Heart left ventricle (tissue), 13 donors: ENCODE data around the gene LRRC23.

Source experiments
- POLR2A ChIP-seq, 2 donors: fragments of 450-650 bp; IDR thresholded peaks; one replicate each; pipeline ENCODE4 v1.6.1; 2017; ENCODE audit warnings: antibody characterized with exemption in 2 of 2, mild to moderate bottlenecking in 2 of 2, moderate library complexity in 2 of 2
- TF ChIP-seq, protein P1 (sequence below), 12 donors: fragments of 200-600 bp; sonication (generic) in 4 of 12; IDR thresholded peaks; one replicate each; pipeline versions ENCODE4 v1.5.0 to v1.8.0; 2018 to 2022; ENCODE audit warnings: antibody characterized with exemption in 12 of 12, mild to moderate bottlenecking in 5 of 12
- donor health status: ischemic (EF 13 %, LVEDD 7.1; RV severe dilation, severe dysfunction).
- donor health status: DM: no; HTN: yes; CAD: no.
- donor health status: DM: no; HTN: no; CAD: no.
- donor health status: ischemic (EF 25% LVEDD 6.9; RV normal size, moderate dysfunction).
- donor health status: ischemic (EF 25% LVEDD 5.7; RV mildly dilated, moderate dysfunction).
- donor health status: ischemic (EF 35%, LVEDD 5.7; RV mildly dilated, moderate dysfunction).
- donor health status: nonischemic (EF 11% LVEDD 7.7; RV severe dilation, severe dysfunction).
- donor health status: DM: yes; HTN: yes; CAD: no.
- donor health status: PGD.
- donor health status: ischemic (EF 29% LVEDD 5.4; RV normal size, mild dysfunction).
- donor health status: nonischemic (EF 23%, LVEDD 6.1; RV moderate dilation, normal function).

DNA sequence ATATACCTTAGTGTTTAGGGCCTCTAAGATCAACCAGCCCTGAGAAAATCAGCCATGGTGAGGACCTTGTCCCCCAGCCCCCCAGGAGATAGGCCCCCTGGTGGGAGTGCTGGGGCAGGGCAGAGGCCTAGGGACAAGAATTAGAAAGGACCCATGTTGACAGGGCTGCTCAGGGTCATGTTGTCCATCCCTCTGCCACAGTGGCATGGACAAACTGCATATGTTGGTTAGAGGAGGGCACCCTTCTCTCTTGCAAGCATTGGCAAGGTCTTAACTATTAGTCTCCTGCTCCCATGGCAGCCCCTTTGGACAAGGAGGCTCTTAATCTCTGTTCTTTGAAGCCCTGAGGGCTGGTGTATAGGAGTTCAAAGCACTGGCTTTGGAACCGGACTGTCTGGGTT lies 45.8 kb downstream of the LRRC23 start:
- TF ChIP-seq, protein P1, sequence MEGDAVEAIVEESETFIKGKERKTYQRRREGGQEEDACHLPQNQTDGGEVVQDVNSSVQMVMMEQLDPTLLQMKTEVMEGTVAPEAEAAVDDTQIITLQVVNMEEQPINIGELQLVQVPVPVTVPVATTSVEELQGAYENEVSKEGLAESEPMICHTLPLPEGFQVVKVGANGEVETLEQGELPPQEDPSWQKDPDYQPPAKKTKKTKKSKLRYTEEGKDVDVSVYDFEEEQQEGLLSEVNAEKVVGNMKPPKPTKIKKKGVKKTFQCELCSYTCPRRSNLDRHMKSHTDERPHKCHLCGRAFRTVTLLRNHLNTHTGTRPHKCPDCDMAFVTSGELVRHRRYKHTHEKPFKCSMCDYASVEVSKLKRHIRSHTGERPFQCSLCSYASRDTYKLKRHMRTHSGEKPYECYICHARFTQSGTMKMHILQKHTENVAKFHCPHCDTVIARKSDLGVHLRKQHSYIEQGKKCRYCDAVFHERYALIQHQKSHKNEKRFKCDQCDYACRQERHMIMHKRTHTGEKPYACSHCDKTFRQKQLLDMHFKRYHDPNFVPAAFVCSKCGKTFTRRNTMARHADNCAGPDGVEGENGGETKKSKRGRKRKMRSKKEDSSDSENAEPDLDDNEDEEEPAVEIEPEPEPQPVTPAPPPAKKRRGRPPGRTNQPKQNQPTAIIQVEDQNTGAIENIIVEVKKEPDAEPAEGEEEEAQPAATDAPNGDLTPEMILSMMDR (IDR thresholded peaks at IDR 0.05), result no peak
- TF ChIP-seq POLR2A (IDR thresholded peaks at IDR 0.05), result no peak
